ENCODE measurements around the gene PRKD2.

- TF ChIP-seq CTCF (IDR thresholded peaks at IDR 0.05) (no peak), POLR2A (IDR thresholded peaks at IDR 0.05) (no peak)
Observed at GRCh38 chr19:46696866-46697203, 20.1 kb downstream of the PRKD2 start.

Data from Peyer's patch (tissue), 4 donors.